Measurements from ENCODE around the gene PCSK5. TPM values are rescaled to one million over a fixed set of nuclear protein-coding genes. Genes with fewer than 3 reads are reported as not detected.

PCSK5 gene
- total RNA-seq, 6 experiments from 2014 or later = 1.4 to 5.8 (median 3.5) TPM

GRCh38 chr9:76333964-76334363 is 443.5 kb downstream of the PCSK5 start:
- 77% methylated on average over 5 of the region's 7 CpGs for WGBS (ENCODE audit: insufficient coverage, low coverage, low lambda C conversion rate, missing lambda C conversion rate)

GRCh38 chr9:76336027-76336426 is 445.6 kb downstream of the PCSK5 start:
- no peak overlapping the region for H3K4me3 ChIP-seq
- no peak overlapping the region for H3K27ac ChIP-seq
- intact Hi-C loops (cut with DNase I) = no loop called here
- ATAC-seq = no peak
- no peak for DNase-seq
- WGBS (ENCODE audit: insufficient coverage, low coverage, low lambda C conversion rate, missing lambda C conversion rate) = 100% methylated on average over 1 of the region's 1 CpG
- no peaks in the 10 kb centered on the region for H3K36me3 ChIP-seq
- TF ChIP-seq POLR2A (IDR thresholded peaks at IDR 0.05) (no peak), CTCF (IDR thresholded peaks at IDR 0.05) (no peak)
- H3K4me1 ChIP-seq = no peaks in the 10 kb centered on the region
- no peaks in the 10 kb centered on the region for H3K9me3 ChIP-seq
- no peaks in the 10 kb centered on the region for H3K27me3 ChIP-seq

More at GRCh38 chr9:76333964-76334363, 443.5 kb downstream of the PCSK5 start:
- H3K4me1 ChIP-seq = no peaks in the 10 kb centered on the region
- H3K4me3 ChIP-seq = no peak overlapping the region
- H3K36me3 ChIP-seq = no peaks in the 10 kb centered on the region
- no peaks in the 10 kb centered on the region for H3K27me3 ChIP-seq
- intact Hi-C loops (cut with DNase I) = no loop called here
- ATAC-seq = no peak
- no peak overlapping the region for H3K27ac ChIP-seq
- TF ChIP-seq CTCF (IDR thresholded peaks at IDR 0.05) (no peak), POLR2A (IDR thresholded peaks at IDR 0.05) (no peak)
- H3K9me3 ChIP-seq = no peaks in the 10 kb centered on the region
- DNase-seq = no peak

GRCh38 chr9:76338418-76338817 is 447.9 kb downstream of the PCSK5 start:
- no peaks in the 10 kb centered on the region for H3K4me1 ChIP-seq
- H3K27me3 ChIP-seq = no peaks in the 10 kb centered on the region
- intact Hi-C loops (cut with DNase I) = no loop called here
- ATAC-seq (no peak), DNase-seq (no peak)
- H3K36me3 ChIP-seq = no peaks in the 10 kb centered on the region
- no peaks in the 10 kb centered on the region for H3K9me3 ChIP-seq
- 79% methylated on average over 6 of the region's 6 CpGs for WGBS (ENCODE audit: insufficient coverage, low coverage, low lambda C conversion rate, missing lambda C conversion rate)
- TF ChIP-seq CTCF (IDR thresholded peaks at IDR 0.05) = no peak
- H3K4me3 ChIP-seq = no peak overlapping the region
- no peak overlapping the region for H3K27ac ChIP-seq

GRCh38 chr9:76341616-76342015 is 451.1 kb downstream of the PCSK5 start:
- no peak for DNase-seq
- Histone ChIP-seq H3K36me3 (no peaks in the 10 kb centered on the region), H3K4me3 (no peak overlapping the region), H3K9me3 (no peaks in the 10 kb centered on the region), H3K27me3 (no peaks in the 10 kb centered on the region), H3K27ac (no peak overlapping the region), H3K4me1 (peaks cover 0 to 4% (median 0%) of the 10 kb centered on the region in 4 donors)
- TF ChIP-seq CTCF (IDR thresholded peaks at IDR 0.05) = no peak
- no peak for TF ChIP-seq POLR2A (IDR thresholded peaks at IDR 0.05)
- ATAC-seq = no peak
- 100% methylated on average over 1 of the region's 1 CpG for WGBS (ENCODE audit: insufficient coverage, low coverage, low lambda C conversion rate, missing lambda C conversion rate)
- intact Hi-C loops (cut with DNase I) = no loop called here

- Histone ChIP-seq H3K4me3 (no peak overlapping the region), H3K27me3 (no peaks in the 10 kb centered on the region), H3K4me1 (peaks cover 0 to 4% (median 0%) of the 10 kb centered on the region in 4 donors), H3K9me3 (no peaks in the 10 kb centered on the region), H3K36me3 (no peaks in the 10 kb centered on the region), H3K27ac (no peak overlapping the region)
- no peak for ATAC-seq
- intact Hi-C loops (cut with DNase I) = no loop called here
- DNase-seq = no peak
- TF ChIP-seq CTCF (IDR thresholded peaks at IDR 0.05) = no peak
- TF ChIP-seq POLR2A (IDR thresholded peaks at IDR 0.05) = no peak
- 69% methylated on average over 1 of the region's 1 CpG for WGBS (ENCODE audit: insufficient coverage, low coverage, low lambda C conversion rate, missing lambda C conversion rate)
Measured at GRCh38 chr9:76342201-76342600, 451.7 kb downstream of the PCSK5 start.

All from right lobe of liver (tissue), 6 donors.